ENCODE results near the gene CEP72.

DNA sequence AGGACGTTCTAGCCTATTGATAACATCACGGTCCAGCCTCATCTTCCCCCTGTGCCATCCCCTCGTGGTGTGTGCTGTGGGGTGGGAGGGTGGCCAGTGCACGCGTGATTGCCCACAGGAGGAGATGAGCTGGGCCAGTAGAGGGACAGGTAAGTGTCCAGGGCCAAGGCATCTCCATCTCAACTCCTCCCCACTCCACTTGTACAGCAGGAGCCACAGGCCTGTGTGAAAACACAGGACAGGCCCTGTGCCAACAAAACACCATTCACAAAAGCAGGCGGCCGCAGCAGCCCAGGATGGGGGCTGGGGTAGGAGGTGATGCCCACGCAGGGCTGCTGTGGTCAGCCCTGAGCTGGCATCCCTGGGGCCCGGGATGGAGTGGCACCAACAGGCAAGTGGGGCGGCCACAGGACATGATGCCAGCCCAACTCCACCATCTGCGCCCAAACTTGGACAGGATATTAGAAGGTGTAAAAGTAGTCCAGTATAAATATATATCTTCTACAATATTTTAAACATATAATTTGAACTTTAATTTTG is 48.4 kb downstream of the CEP72 start:
- TF ChIP-seq EZH2 (IDR thresholded peaks at IDR 0.05; ENCODE audit: low read length, unreplicated experiment) = no peak
- TF ChIP-seq, protein P1, sequence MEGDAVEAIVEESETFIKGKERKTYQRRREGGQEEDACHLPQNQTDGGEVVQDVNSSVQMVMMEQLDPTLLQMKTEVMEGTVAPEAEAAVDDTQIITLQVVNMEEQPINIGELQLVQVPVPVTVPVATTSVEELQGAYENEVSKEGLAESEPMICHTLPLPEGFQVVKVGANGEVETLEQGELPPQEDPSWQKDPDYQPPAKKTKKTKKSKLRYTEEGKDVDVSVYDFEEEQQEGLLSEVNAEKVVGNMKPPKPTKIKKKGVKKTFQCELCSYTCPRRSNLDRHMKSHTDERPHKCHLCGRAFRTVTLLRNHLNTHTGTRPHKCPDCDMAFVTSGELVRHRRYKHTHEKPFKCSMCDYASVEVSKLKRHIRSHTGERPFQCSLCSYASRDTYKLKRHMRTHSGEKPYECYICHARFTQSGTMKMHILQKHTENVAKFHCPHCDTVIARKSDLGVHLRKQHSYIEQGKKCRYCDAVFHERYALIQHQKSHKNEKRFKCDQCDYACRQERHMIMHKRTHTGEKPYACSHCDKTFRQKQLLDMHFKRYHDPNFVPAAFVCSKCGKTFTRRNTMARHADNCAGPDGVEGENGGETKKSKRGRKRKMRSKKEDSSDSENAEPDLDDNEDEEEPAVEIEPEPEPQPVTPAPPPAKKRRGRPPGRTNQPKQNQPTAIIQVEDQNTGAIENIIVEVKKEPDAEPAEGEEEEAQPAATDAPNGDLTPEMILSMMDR (conservative IDR thresholded peaks at IDR 0.05; ENCODE audit: low read depth, low read length) = no peak
- no peak for TF ChIP-seq EZH2phosphoT487 (IDR thresholded peaks at IDR 0.05; ENCODE audit: borderline replicate concordance, low read length)
